ENCODE measurements around the gene GOLGA8B.
"Not testable (repeated sequence)": the region's sequence is repeated elsewhere in the genome, so short reads cannot be mapped to it uniquely, and the experiment has no call there.

Gene GOLGA8B

DNA sequence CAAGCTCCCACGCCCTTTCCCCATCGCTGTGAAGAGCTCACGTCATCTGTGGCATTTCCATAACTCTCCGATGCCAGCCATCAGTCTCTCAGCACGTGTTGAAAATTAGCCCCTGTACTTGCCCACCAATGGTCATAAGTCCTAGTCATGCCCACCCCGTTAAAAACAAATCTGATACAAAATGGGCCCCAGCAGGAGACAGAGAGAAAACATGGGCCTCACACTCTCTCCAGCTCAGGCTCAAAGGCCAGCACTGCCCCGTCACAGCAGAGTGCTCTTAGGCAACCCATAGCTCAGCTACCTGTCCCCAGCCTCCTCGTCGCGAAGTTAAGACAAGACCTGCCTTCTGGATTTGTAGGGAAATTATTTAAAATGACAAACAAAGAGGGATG, 5.2 kb downstream of the GOLGA8B start:
- H3K9ac ChIP-seq (ENCODE audit: low read depth, low read length): no peak overlapping the region

GRCh38 chr15:34577658-34578282, 5.7 kb downstream of the GOLGA8B start:
- not testable (repeated sequence) for DNase-seq; H3K27me3 ChIP-seq (ENCODE audit: insufficient read depth, low read length, poor library complexity); H3K9ac ChIP-seq (ENCODE audit: low read depth, low read length); H3K4me2 ChIP-seq (ENCODE audit: insufficient read depth, low read length); ATAC-seq (ENCODE audit: insufficient read depth, low read depth); H2AFZ ChIP-seq (ENCODE audit: low read depth, low read length); H3K4me1 ChIP-seq (ENCODE audit: insufficient read depth, low read length); H3K4me3 ChIP-seq (ENCODE audit: low read depth in 1 of 2, low read length in 2 of 2); H3K27ac ChIP-seq (ENCODE audit: low read length); H3K79me2 ChIP-seq (ENCODE audit: insufficient read depth, low read length); H3K9me3 ChIP-seq (ENCODE audit: insufficient read depth, low read length, severe bottlenecking); H3K36me3 ChIP-seq (ENCODE audit: insufficient read depth, low read length); H4K20me1 ChIP-seq (ENCODE audit: insufficient read depth, low read length)

More for the DNA sequence above, 5.2 kb downstream of the GOLGA8B start:
- no peaks in the 10 kb centered on the region for H3K9me3 ChIP-seq (ENCODE audit: insufficient read depth, low read length, severe bottlenecking)
- H3K79me2 ChIP-seq (ENCODE audit: insufficient read depth, low read length): no peaks in the 10 kb centered on the region
- TF ChIP-seq, protein P1, sequence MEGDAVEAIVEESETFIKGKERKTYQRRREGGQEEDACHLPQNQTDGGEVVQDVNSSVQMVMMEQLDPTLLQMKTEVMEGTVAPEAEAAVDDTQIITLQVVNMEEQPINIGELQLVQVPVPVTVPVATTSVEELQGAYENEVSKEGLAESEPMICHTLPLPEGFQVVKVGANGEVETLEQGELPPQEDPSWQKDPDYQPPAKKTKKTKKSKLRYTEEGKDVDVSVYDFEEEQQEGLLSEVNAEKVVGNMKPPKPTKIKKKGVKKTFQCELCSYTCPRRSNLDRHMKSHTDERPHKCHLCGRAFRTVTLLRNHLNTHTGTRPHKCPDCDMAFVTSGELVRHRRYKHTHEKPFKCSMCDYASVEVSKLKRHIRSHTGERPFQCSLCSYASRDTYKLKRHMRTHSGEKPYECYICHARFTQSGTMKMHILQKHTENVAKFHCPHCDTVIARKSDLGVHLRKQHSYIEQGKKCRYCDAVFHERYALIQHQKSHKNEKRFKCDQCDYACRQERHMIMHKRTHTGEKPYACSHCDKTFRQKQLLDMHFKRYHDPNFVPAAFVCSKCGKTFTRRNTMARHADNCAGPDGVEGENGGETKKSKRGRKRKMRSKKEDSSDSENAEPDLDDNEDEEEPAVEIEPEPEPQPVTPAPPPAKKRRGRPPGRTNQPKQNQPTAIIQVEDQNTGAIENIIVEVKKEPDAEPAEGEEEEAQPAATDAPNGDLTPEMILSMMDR (IDR thresholded peaks at IDR 0.05; ENCODE audit: borderline replicate concordance, extremely low read depth, low read length, poor library complexity, severe bottlenecking): no peak
- TF ChIP-seq EZH2 (IDR thresholded peaks at IDR 0.05; ENCODE audit: borderline replicate concordance, low read depth, low read length, severe bottlenecking): no peak
- no peak overlapping the region for H3K27ac ChIP-seq (ENCODE audit: low read length)
- no peaks in the 10 kb centered on the region for H3K27me3 ChIP-seq (ENCODE audit: insufficient read depth, low read length, poor library complexity)
- H3K4me2 ChIP-seq (ENCODE audit: insufficient read depth, low read length): no peak overlapping the region
- H3K4me3 ChIP-seq (ENCODE audit: low read depth in 1 of 2, low read length in 2 of 2): no peak overlapping the region
- DNase-seq (no peak), ATAC-seq (ENCODE audit: insufficient read depth, low read depth) (no peak)
- H3K4me1 ChIP-seq (ENCODE audit: insufficient read depth, low read length): no peaks in the 10 kb centered on the region
- no peaks in the 10 kb centered on the region for H3K36me3 ChIP-seq (ENCODE audit: insufficient read depth, low read length)
- H4K20me1 ChIP-seq (ENCODE audit: insufficient read depth, low read length): no peaks in the 10 kb centered on the region
- H2AFZ ChIP-seq (ENCODE audit: low read depth, low read length): no peak overlapping the region

- not testable (repeated sequence) for H3K36me3 ChIP-seq (ENCODE audit: insufficient read depth, low read length); H3K9ac ChIP-seq (ENCODE audit: low read depth, low read length); H2AFZ ChIP-seq (ENCODE audit: low read depth, low read length); DNase-seq; H3K27me3 ChIP-seq (ENCODE audit: insufficient read depth, low read length, poor library complexity); H3K4me3 ChIP-seq (ENCODE audit: low read depth in 1 of 2, low read length in 2 of 2); H4K20me1 ChIP-seq (ENCODE audit: insufficient read depth, low read length); H3K4me2 ChIP-seq (ENCODE audit: insufficient read depth, low read length); ATAC-seq (ENCODE audit: insufficient read depth, low read depth); H3K27ac ChIP-seq (ENCODE audit: low read length); H3K4me1 ChIP-seq (ENCODE audit: insufficient read depth, low read length); H3K9me3 ChIP-seq (ENCODE audit: insufficient read depth, low read length, severe bottlenecking); H3K79me2 ChIP-seq (ENCODE audit: insufficient read depth, low read length)
Observed at GRCh38 chr15:34575035-34575434, 8.4 kb downstream of the GOLGA8B start.

DNA sequence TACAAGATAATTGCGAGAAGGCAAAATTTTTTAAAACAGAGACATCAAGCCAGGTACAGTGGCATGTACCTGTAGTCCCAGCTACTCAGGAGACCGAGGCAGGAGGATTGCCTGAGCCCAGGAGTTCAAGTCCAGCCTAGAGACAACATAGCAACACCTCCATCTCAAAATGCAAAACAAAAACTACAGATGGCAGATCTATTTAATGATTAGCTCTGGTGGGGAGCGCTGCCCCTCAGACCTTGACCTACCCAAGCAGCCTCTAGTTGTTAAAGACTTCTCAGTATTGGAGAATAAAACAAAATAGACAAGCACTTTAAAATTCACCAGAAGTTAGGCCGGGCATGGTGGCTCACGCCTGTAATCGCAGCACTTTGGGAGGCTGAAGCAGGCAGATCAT, 10.5 kb downstream of the GOLGA8B start:
- H3K9me3 ChIP-seq (ENCODE audit: insufficient read depth, low read length, severe bottlenecking); H3K4me1 ChIP-seq (ENCODE audit: insufficient read depth, low read length); H4K20me1 ChIP-seq (ENCODE audit: insufficient read depth, low read length); H3K36me3 ChIP-seq (ENCODE audit: insufficient read depth, low read length); H3K79me2 ChIP-seq (ENCODE audit: insufficient read depth, low read length); H3K4me2 ChIP-seq (ENCODE audit: insufficient read depth, low read length); DNase-seq; H2AFZ ChIP-seq (ENCODE audit: low read depth, low read length); H3K4me3 ChIP-seq (ENCODE audit: low read depth in 1 of 2, low read length in 2 of 2); ATAC-seq (ENCODE audit: insufficient read depth, low read depth); H3K27ac ChIP-seq (ENCODE audit: low read length); H3K27me3 ChIP-seq (ENCODE audit: insufficient read depth, low read length, poor library complexity); H3K9ac ChIP-seq (ENCODE audit: low read depth, low read length): not testable (repeated sequence)

- not testable (repeated sequence) for H3K27me3 ChIP-seq (ENCODE audit: insufficient read depth, low read length, poor library complexity); H3K9ac ChIP-seq (ENCODE audit: low read depth, low read length); H2AFZ ChIP-seq (ENCODE audit: low read depth, low read length); H3K79me2 ChIP-seq (ENCODE audit: insufficient read depth, low read length); H3K4me3 ChIP-seq (ENCODE audit: low read depth in 1 of 2, low read length in 2 of 2); H3K27ac ChIP-seq (ENCODE audit: low read length); H3K9me3 ChIP-seq (ENCODE audit: insufficient read depth, low read length, severe bottlenecking); H3K36me3 ChIP-seq (ENCODE audit: insufficient read depth, low read length); ATAC-seq (ENCODE audit: insufficient read depth, low read depth); H3K4me1 ChIP-seq (ENCODE audit: insufficient read depth, low read length); H4K20me1 ChIP-seq (ENCODE audit: insufficient read depth, low read length); DNase-seq; H3K4me2 ChIP-seq (ENCODE audit: insufficient read depth, low read length)
Observed at GRCh38 chr15:34572019-34572641, 11.3 kb downstream of the GOLGA8B start.

DNA sequence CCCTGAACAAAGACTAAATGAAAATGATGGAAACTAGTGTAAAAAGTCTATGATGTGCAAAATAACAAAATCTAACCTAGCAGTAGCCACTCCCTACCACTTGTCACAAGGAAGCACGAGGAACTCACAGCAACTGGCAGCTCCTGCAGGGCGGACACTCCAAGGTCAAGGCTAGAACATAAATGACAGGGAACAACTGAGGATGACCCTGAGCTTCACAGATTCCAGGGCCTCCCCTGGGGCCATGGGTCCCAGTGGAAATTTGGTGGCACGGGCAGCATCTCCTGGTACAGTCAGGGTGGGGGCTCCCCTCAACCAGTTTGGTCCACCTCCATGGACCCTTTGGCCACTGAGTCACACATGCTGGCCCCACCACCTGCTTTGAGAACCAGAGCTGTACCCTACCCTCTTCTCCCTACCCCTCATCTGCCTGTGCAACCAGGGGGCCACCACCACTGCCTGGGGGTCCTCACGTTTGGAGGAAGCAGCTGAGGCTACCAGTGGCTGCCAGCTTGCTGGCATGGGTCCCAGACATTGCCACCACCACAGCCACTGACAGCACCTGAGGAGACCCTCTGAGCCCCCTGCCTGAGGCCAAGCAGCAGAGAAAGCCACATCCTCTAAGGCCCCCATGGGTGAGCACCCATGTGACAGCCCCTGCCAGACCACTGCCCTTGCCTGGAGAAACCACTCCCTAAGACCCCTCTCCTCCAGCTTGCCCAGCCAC, 13.6 kb downstream of the GOLGA8B start:
- H3K4me1 ChIP-seq (ENCODE audit: insufficient read depth, low read length); H3K36me3 ChIP-seq (ENCODE audit: insufficient read depth, low read length); H2AFZ ChIP-seq (ENCODE audit: low read depth, low read length); H3K27me3 ChIP-seq (ENCODE audit: insufficient read depth, low read length, poor library complexity); H3K4me3 ChIP-seq (ENCODE audit: low read depth in 1 of 2, low read length in 2 of 2); H3K79me2 ChIP-seq (ENCODE audit: insufficient read depth, low read length); DNase-seq; H4K20me1 ChIP-seq (ENCODE audit: insufficient read depth, low read length); H3K9me3 ChIP-seq (ENCODE audit: insufficient read depth, low read length, severe bottlenecking); H3K27ac ChIP-seq (ENCODE audit: low read length); H3K9ac ChIP-seq (ENCODE audit: low read depth, low read length); H3K4me2 ChIP-seq (ENCODE audit: insufficient read depth, low read length); ATAC-seq (ENCODE audit: insufficient read depth, low read depth): not testable (repeated sequence)

- not testable (repeated sequence) for H3K4me1 ChIP-seq (ENCODE audit: insufficient read depth, low read length); H3K9ac ChIP-seq (ENCODE audit: low read depth, low read length); H3K27ac ChIP-seq (ENCODE audit: low read length); DNase-seq; H3K4me3 ChIP-seq (ENCODE audit: low read depth in 1 of 2, low read length in 2 of 2); H3K79me2 ChIP-seq (ENCODE audit: insufficient read depth, low read length); H4K20me1 ChIP-seq (ENCODE audit: insufficient read depth, low read length); H3K27me3 ChIP-seq (ENCODE audit: insufficient read depth, low read length, poor library complexity); ATAC-seq (ENCODE audit: insufficient read depth, low read depth); H3K36me3 ChIP-seq (ENCODE audit: insufficient read depth, low read length); H2AFZ ChIP-seq (ENCODE audit: low read depth, low read length); H3K9me3 ChIP-seq (ENCODE audit: insufficient read depth, low read length, severe bottlenecking); H3K4me2 ChIP-seq (ENCODE audit: insufficient read depth, low read length)
Observed at GRCh38 chr15:34567174-34567573, 16.3 kb downstream of the GOLGA8B start.
